Subcutaneous adipose tissue (tissue), 4 donors: Measurements from ENCODE around the gene ASB6. TPM values are rescaled to one million over a fixed set of nuclear protein-coding genes. Genes with fewer than 3 reads are reported as not detected.

Experiments used
- CTCF ChIP-seq: fragments of 450-650 bp; IDR thresholded peaks from one replicate; pipeline ENCODE4 v1.5.1; 2016; ENCODE audit warnings: low read depth, mild to moderate bottlenecking, control low read depth, antibody characterized with exemption, moderate library complexity
- total RNA-seq, 4 donors: library from RNA; depleted of rRNA; stranded (reverse); fragments of >200 nt; gene quantifications; one replicate each; pipeline ENCODE4 v1.1.0, GENCODE V29; 2016

Gene ASB6
- total RNA-seq, 4 donors from 2014 or later, result 8.8 to 15.6 (median 10.1) TPM

GRCh38 chr9:129596541-129597331, 45.2 kb downstream of the ASB6 start:
- no peak for TF ChIP-seq CTCF

GRCh38 chr9:129595903-129596540, 45.9 kb downstream of the ASB6 start:
- no peak for TF ChIP-seq CTCF

- no peak for TF ChIP-seq CTCF
Measured at GRCh38 chr9:129595311-129595741, 46.6 kb downstream of the ASB6 start.

GRCh38 chr9:129594632-129595031, 47.3 kb downstream of the ASB6 start:
- no peak for TF ChIP-seq CTCF

- TF ChIP-seq CTCF, result no peak
Measured at GRCh38 chr9:129591916-129592315, 50.0 kb downstream of the ASB6 start.

GRCh38 chr9:129590466-129590865, 51.5 kb downstream of the ASB6 start:
- no peak for TF ChIP-seq CTCF

GRCh38 chr9:129587487-129588262, 54.3 kb downstream of the ASB6 start:
- TF ChIP-seq CTCF, result no peak
